T follicular helper cell (primary cell): ENCODE results near the gene CCR5AS.
"Not testable (repeated sequence)": the region's sequence is repeated elsewhere in the genome, so short reads cannot be mapped to it uniquely, and the experiment has no call there.

Experiments used
- DNase-seq: peaks from one replicate; pipeline ENCODE4 v3.0.0-alpha.2; 2020; ENCODE audit warnings: low read depth

CCR5AS gene

DNA sequence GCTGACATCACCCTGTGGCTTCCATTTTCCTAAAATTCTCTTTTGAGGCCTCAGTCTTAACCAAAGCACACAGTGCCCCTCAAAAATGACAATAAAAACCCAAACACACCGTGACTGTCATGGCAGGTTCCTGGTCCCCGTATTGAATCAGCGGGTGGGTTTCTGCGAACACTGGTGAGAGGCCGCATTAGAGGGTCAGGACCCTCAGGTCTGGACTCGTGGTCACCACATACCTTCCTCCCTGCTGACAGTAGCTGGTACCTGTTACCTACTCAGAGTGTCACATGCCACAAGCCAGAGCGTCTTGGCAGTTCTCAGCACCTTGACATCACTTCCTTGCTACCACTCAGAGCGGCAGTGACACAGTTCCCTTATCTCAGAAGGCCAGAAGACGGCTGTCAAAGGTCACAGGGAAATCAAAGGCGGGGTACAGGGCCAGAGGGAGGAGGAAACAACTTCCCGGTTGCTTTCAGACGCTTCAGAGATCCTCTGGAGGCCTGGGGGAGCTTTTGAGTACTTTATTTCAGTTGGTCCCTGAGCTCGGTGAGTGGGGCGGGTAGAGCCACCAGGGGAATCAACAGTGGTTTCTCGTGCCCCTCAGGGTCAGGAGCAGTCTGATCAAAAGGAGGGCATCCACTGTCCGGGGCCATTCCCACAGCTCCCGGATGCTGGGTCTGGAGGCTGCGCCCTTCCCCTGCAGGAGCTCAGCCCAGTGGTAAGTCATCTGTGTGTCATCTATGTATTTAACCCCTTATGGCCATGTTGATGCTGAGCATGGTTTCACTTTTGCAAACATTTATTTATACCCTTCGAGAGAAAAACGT lies at the start of gene CCR5AS, which contains the start of gene CCRL2:
TSS of gene CCR5AS (minus strand) at position 279 of the 824 bp plus-strand sequence.
TSS of gene CCRL2 (plus strand) at position 472 of the 824 bp plus-strand sequence. CDS start 821 bp downstream, outside the sequence.
- DNase-seq, result no peak

DNA sequence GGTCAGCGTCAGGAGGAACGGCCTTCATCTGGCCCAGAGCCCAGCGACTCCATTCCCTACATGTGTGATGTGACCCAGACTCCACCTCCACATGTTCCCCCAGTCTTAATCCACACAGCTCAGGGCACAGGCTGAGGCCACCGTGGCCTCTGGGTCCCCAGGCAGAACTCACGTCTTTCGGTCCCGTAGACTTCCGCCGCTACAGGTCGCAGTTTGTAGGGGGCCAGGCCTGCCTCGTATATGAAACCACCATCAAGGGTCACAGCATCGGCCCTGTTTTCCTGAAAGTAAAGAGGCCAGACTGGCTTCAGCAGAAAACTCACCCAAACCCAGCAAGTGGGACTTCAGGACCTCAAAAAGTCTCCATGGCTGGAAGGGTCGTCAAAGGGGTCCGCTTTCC lies 49.3 kb upstream of the CCR5AS start:
- no peak for DNase-seq

DNA sequence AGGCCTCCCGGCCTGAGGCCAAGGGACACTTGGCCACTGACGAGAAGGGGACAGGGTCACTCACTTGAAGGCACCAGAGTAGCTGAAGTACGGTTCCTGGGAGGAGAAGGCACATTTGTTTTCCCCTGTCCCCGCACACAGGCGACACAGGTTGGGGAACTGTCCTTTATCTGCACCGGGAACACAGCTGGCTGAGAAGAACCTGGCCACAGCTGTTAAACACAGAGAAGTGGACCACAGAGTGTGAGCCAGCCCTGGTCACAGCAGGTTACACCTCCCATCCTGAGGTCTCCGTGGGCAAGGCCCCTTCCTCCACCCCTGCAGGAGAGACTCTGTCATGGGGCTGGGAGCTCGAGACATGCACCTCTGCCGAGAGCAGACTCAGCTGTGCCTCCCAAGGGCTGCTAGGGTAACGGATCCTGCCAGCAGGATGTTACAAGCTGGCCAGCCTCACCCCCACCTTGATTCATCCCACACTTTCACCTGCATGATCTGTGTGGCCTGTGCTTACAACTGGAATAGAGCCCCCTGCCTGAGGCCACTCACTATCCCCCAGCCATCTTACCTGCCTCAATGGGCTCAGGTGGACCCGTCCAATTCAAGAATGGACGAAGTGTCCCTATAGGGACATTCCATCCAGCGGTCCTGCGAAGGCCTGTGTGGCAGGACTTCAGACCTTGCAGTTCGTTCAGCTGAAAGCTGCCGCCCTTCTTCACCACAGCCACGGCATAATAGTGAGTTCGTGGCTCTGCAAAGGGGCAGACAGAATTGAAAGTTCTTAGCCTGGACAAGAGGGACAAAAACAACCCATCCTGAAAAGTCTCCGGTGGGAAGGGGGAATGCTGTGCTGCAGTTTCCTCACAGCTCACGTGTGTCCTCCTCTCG lies 48.6 kb upstream of the CCR5AS start:
- no peak for DNase-seq

DNA sequence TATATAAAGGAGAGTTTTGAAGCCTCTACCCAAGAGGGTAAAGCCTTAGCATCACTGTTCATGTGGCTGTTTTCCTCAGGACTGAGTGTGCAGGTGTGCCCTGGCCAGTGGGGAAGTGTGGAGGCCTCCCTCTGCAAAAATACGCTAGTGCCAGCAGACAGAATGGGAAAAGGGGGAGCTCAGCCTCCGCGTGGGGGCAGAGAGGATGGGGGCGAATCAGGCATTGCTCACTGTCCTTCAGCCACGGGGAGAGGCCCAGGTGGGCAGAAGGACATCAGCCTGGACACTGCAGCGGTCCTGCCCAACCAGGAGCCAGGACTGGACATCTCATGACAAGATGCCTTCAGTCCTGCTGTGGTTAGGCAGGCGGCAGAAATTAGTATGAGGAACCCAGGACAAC lies 47.7 kb upstream of the CCR5AS start:
- DNase-seq, result no peak

DNA sequence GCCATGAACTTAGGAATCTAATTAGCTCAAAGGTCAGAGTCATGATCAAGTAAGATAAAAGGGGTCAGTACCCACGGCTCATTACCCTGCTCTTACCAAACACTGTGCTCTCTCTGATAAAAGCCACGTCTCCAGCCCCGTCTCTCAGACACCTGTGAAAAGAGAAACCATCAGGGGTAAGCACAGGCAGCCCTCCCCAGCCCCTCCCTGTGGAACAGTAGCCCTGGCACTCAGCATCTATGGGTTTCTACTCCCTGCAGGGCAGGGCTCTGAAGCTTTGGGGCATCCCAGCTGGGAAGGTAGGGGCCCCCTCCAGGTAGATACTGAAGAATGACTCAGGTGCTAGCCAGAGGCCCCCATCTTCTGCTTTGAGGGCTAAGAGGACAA lies 47.3 kb upstream of the CCR5AS start:
- DNase-seq, result no peak

DNA sequence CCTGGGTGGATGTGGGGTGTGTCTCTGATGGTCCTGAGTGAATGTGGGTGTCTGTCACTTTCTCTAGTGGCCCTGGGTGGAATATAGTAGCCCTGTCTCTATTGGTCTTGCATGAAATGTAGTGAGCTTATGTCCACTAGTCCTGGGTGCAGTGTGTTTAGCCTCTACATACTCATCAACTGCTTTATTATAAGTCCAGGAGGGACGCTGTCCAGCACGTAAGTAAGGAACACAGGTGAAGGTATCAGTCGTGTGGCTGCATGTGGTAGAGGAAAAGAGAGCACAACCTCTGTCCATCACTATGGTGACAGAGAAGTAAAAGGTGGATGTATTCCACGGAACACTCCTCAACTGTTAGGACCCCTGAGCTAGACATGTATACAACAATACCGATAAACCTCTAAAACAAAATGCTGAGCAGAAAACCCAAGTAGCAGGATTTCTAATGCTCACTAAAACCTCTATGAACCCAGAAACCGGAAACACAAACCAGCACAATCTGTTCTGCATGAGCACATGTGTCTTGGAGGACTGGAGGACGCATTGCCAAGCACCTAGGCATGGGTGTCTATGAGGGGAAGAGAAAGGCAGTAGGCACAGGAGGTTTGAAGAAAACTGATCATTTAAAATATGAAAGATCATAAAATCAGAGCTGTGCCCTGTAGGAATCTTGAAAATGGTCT lies 46.8 kb upstream of the CCR5AS start:
- DNase-seq, result no peak

DNA sequence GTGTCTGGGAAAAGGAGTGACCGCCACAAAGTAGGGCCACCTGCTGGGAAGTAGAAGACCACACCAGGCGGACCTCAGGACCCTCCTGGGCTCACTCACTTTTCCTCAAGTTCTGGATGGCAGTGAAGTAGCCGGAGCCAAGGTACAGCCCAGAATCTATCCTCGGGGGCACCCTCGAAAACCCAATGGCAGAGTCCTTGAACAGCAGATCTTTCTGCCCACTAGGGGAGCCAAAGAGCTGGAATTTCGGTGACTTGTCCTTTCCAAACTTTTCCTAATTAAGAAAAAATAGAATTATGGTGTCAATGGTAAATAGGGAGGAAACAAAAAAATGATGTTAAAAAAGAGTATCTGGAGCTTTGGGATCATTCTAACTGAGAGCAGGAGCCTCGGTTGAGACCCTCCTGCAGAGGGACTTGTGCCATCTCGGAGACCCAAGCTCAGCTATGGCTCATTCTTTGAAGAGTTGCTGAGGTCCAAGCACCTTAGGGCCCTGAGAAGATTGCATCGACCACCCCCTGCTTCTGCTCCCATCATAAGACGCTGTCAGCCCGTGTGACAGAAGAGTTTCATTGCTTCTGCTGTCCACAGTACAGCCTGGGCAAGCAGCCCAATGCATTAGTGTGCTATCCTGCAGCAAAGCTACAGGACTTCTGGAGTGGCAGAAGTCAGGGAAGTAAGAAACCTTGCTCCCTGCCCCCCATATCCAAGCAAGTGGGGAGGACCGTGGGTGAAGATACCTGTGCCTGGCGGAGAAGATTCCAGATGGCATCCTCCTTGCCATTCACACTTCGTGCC lies 43.1 kb upstream of the CCR5AS start:
- DNase-seq, result no peak

DNA sequence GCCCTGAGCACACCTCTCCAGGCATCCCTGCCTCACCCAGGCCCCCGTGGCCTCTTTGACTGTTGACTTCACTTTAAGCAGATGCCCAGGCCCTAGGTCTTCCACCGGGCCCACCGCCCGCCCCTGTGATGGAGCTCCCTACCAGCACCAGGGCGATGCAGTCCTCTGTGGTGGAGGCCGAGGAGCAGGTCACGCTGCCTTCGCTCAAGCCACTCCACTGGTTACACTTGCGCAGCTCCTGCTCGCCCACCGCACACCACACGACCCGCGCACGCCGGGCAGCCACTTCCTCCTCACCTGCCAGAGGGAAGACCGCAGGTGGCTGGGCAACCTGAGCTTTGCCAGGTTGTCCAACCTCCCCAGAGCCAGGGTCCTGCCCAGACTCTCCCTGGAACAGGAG lies 41.9 kb upstream of the CCR5AS start:
- DNase-seq, result no peak

DNA sequence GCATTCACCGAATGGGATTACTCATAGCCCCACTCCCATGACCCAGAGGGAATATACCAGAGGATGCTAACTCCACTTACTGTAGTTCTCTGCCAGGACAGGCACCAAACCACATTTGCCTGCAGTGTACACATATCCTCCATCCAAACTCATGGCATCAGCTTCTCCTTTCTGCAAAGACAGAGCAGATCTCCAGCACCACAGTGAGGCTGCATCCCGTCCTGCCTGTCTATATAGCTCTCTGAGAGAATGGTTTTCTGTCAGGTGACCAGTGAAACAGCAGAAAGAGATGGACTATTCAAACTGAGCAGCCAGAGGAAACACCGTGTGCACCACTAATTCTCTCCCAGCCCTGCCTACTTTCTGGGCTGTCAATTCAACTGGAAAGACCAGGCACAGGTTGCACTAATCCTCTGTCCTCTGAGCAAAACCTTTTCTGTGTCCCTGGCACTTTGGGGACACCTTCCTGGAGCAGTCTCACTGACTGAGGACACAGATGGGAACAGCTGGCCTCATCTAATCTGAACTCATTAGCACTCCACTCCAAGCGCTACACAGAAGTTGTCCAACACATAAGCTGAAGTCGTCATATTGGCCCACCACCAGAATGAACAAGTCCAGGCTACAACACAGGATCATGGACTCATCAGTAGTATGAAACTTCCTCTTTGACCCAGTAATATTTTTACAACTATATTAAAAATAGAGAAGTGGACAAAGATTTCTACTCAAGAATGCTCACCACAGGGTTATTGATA lies 40.5 kb upstream of the CCR5AS start:
- DNase-seq, result no peak

DNA sequence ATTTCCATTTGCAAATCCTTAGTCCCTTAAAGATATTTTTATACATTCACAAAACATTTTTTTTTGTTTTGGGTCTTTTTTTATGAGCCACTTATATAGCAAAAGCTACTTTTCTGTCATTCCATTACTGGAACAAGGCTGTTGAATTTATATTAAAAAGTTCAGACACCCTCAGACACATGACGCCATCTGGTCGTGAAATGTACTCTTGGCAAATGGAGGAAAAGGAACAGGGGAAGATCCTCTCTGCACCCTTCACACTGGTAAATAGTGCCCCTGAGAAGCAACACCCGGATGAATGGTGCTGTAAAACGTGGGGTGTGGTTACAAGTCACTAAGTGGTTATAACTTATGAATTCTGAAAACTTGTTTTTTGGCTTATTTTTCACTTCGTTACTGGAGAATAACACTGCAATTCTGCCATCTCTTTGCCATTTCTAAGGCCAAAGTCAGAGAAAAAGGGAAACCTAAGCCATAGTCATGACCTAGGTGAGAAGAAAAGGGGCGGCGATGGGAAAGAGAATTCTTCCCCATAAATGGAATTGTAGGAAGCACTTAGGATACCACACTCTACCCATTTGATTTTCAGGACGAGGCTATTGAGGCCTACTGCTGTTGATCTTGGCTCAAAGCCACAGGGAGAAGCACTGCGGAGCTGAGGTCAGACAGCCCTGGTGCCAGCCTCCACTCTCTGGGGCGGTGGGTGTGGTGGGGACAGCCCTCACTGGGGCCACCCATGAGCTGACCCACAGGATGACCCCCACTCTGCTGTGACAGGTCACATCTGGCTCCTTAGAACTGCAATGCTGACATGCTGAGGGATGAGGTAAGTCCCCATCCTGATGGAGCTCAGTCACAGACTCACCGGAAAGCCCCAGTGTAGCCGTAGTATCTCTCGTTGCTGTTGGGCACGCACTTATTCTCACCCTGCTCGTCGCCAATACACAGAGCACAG lies 36.0 kb upstream of the CCR5AS start:
- DNase-seq, result no peak

DNA sequence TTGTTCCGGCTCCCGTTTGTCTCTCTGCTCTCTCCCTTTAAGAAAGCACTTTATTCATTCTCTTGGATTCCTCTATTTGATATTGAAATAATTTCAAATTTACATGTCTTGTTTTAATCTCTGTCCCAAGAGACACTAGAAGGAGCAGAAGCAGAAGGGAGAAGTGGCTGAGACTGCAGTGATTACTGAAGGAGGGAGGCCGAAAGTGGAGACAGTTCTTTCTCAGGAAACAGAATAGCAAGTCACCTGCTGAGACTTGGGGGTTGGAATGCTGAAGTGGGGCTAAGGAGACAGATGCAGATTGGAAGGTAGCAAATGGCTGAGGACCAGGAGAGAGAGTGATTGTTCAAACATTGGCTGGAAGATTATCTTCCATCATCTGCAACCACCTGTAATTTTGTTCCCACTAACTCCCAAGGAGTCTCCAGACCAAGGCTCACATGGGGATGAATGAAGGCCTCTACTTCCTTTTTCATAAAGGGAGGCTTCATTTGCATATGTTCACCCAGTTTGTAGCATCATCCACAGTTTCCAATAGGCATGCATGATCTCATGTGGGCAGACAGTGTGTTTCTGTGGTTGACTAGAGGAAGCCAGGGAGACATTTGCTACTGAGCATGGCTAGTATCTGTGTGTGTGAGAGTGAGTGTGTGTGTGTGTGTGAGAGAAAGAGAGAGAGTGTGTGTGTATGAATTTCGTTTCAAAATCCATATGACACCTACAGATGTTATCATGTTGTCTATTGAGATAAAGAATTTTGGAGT lies 33.8 kb upstream of the CCR5AS start:
- DNase-seq, result no peak

DNA sequence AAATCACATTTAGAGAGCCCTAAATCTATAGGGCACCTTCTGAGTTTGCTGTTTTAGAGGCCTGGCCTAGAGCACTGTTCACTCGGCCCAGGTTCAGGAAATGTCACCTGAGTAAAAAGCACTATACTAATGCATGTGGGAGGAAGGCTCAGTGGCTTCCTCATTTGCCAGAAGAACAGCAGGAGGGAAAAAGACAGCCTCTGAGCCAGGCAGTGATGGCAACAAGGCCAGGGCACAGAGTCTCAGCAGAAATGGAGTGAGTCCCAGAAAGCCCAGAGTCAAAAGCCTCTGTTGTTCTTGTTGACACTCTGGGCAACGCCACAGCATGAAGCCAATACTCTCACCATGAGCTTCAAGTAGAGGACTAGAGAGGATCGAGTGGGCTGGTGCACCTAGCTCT lies 32.0 kb upstream of the CCR5AS start:
- DNase-seq, result no peak

DNA sequence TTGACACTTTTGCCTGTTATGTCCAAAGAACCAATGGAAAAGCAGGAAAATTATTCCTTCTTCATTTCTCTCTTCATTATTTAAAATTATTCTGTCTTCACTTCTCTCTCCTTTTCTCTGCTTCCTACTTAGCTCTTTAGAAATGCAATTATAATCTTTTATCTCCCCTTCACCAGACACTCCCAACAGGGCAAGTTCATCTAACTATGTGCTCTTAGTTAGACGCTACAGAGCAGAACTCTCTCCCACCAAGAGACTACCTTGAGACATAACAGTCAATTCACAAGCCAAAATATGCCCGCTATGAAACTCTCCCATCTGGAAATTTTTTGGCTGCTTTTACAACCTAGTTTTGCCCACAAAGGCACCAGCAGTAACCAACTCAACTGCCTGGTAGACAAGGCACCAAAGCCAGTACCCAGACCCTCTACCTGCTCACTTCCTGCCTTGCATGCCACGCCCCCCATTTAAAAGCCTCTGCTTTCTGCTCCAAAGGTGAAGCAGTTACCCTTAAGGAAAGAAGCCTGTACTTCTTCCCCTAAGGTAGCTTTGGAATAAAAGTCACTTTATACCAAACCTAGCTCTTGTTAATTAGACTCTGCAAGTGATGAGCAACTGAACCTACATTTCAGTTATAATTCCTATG lies 28.3 kb upstream of the CCR5AS start:
- no peak for DNase-seq

DNA sequence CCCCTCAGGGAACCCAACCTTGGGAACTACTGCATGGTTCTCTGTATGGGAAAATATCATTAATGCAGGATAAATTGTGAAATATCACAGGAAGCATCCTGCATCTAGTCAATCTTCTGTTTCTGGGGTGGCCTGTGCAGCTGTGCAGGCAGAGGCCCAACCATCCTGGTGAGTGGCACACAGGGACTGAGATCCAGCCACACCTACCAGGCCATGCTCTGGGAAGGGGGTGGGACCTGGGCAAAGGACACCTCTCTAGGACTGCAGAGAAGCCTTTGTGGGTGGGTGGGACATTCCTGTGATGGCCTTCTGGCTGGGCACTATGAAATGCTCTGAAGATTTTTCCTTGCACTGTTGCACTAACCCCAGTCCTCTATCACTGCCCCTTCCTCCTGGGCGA lies 27.0 kb upstream of the CCR5AS start:
- DNase-seq, result no peak

DNA sequence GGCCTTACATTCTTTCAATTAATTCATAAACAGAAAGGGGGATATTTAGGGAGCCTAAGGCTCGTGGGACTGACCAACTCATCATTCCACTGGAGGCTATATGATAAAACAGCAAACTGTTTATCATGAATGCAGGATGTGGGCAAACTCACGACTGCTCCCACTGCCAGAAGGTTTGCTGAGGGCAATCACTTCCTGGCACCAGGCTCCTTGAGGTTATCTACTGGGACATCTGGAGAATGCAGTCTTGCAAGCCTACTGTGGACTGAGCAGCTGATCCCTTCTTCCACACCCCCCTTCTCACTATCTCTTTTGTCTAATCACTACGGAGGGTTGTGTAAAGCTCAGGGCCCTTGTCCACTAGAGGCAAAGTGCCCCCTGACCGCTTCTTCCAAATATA lies 26.3 kb upstream of the CCR5AS start:
- not testable (repeated sequence) for DNase-seq

DNA sequence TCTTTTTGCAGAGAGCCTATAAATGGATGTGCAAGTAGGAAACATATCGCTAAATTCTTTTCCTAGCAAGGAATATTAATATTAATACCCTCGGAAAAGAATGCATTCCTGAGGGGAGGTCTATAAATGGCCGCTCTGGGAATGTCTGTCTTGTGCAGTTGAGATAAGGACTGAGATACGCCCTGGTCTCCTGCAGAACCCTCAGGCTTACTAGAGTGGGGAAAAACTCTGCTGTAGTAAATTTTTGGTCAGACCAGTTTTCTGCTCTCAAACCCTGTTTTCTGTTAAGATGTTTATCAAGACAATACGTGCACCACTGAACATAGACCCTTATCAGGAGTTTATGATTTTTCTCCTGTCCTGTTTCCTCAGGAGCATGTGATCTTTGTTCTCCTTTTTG lies 25.0 kb upstream of the CCR5AS start:
- not testable (repeated sequence) for DNase-seq

DNA sequence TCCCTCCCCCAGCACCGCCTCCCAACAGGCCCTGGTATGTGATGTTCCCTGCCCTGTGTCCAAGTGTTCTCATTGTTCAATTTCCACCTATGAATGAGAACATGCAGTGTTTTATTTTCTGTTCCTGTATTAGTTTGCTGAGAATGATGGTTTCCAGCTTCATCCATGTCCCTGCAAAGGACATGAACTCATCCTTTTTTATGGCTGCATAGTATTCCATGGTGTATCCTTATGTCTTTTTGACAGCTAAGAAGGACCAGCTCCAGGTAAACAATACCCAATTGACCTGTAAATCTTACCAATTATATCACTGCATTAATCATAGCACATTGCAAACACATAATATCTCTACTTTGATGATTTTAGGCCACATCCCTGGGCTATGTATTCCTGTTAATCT lies 24.0 kb upstream of the CCR5AS start:
- DNase-seq, result not testable (repeated sequence)

DNA sequence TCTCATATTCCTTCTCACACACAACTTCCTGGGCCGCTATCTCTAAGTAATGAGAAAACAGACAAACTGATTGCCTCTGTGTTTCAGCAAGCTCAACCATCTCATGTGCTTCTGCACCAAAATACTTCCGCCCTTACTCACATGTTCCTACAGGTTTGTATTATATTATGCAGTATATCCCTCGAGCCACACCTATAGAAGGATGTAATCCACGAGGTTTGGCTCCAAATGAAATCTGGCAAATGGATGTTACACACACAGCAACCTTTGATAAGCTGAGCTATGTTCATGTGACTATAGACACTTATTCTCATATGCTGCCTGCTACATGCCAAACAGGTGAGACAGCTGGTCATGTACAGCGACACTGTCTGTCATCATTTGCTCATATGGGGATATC lies 22.8 kb upstream of the CCR5AS start:
- no peak for DNase-seq
